DMS53 treated with DMSO at 0.1 percent for 48 hours (cell line): ENCODE measurements around the gene LRRC8B.

Source experiments
- DNase-seq: peaks from one replicate; lab custom pipeline; 2025; ENCODE audit not compliant: unreplicated experiment; lab: John Stamatoyannopoulos, UW

LRRC8B gene

DNA sequence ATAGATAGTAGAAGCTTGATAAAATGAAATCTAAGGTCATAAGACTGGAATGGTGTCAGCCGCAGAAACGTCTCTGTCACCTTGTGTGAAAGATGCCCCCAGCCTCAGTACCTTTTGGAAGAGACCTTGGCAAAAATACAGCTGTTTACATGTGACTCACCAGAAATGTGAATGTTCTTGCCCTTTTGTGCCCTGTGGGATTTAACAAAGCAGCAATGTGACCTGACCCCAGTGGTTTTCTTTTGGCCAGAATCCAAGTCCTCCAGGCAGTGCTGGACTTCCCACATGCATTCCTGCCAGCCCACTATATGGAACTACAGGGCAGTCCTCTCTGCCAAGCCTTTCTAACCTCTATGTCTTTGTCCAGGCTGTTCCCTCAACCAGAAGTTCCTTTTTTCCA lies 81.1 kb downstream of the LRRC8B start:
- no peak for DNase-seq

DNA sequence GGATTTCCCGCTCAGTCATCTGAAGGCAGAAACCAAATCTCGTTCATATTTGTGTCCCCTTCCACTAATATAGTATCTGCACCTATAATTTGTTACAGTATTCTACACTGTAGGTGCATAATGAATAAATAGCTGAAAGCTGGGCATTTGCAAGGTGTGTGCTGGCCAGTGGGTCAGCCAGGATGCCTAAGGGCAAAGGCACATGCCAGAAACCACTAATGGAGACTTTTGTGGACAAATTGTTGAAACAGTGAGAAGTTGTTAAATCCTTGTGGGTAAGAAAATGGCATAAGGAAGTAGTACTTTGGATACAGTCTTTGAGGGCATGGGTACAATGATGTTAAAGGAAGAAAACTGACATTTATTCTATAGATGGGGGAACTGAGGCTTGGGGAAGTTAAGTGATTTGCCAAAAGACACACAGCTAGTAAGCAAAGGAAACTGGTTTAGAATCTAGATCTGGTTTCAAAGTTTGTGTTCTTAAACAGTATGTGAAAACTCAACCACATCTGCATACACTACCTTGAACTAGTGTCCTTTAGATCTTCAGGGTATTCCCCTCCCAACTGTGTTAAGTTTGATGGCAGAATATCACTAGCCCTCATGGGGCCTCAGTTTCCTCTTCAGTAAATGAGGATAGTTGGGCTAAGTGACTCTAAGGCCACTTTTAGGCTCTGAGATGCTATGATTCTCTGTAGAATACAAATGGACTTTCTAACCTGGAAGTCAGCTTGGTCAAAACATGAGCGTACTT lies 81.8 kb downstream of the LRRC8B start:
- DNase-seq, result no peak

DNA sequence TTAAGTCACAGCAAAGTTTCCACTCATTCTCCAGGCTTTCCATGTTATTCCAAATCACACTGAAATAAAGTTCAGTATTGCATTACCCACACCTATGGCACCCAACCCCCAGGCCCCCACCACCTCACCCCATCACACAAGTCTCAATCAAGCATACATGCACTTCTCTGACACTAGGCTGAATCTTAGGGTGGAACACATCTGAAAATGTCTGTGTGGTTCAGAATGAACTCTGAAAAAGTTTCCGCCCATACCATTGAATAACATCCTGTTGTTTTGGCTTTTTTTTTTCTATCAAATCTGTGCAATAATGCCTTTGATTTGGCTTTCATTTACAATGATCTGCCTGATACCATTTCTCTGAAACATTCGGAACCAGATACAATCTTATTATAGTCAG lies 82.5 kb downstream of the LRRC8B start:
- DNase-seq, result no peak

DNA sequence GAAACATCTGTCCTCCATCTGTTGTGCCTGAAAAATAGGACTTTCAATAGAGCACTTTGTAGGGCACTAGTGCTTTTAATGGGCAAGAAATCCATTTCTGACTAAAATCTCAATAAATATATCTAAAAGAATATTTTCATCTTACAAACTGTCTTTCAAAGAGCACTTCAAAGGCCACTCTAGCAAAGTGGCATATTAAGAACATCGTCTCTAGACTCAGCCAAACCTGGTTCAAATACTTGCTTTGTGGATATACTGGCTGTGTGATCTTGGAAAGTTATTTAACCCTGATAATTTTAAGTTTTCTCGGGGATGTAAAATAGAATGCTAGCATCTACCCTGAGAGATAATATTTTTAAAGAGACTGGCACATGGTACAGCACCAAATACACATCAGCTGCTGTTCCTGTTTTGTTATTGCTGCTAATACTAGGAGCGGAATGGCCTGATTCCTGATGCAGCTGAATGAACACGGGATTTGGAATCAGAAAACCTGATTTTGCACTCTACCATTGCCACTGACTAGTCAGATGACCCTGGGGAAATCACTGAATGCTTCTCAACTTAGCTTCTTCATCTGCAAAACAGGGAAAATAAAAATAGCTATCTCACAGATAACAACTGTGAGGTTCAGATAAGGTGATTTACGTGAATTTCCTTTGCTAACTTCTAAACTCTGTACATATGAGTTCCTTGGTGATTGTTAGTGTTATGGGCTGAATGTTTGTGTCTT lies 83.1 kb downstream of the LRRC8B start:
- no peak for DNase-seq

DNA sequence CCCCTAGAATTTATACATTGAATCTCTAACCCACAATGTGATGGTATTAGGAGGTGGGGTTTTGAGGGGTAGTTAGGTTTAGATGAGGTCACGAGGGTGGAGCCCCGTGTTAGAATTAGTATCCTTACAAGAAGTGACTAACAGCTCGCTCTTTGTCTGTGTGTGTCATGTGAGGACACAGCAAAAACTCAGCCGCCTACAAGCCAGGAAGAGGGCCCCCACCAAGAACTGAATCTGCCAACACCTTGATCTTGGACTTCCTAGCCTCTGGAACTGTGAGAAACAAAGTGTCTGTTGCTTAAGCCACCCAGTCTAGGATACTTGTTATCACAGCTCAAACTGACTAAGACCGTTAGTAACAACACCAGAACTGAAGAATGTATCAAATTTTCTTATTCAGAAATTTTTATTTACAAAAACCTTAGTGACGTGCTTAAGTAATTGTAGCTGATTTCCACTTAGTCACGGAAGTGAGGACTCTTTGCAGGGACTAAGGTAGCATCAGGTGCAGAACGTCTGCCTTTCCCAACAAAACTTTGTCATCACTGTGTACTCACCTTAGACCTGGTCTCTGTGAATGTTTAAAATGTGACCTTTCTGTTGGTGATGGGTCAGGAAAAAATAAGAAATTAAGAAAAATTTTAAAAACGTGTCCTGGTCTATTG lies 83.8 kb downstream of the LRRC8B start:
- no peak for DNase-seq

DNA sequence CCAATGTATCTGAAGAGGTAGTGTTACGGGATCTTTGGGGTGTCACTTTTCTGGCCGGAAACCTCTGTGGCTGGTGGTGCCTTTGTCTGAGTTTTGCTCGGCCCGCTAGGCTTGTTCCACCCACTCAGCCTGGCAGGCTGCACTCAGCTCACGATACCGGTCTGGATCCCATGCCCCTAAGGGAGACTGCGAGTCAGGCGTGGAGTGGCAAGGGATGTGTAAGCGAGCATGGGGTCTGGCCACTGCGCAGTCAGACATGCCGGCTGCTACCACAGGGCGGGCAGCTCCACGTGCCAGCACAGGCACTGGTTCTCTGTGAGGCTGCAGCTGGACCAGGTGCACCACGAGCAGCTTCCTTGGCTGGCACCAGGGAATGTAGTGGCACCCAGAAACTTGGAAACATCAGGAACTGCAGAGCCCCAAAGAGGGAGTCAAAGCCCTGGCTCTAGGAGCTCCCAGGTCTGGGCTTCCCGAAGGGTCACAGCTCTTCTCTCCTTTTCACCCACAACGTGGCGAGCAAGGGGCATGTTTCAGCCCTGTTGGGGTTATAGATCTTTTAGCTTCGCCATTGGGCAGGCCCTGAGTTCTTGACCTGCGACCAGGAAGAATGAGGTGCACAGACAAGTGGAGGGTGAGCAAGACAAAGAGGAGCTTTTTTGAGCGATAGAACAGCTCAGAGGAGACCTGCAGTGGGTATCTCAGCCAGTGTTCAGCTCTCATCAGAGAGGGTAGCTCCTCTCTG lies 84.5 kb downstream of the LRRC8B start:
- DNase-seq, result no peak

DNA sequence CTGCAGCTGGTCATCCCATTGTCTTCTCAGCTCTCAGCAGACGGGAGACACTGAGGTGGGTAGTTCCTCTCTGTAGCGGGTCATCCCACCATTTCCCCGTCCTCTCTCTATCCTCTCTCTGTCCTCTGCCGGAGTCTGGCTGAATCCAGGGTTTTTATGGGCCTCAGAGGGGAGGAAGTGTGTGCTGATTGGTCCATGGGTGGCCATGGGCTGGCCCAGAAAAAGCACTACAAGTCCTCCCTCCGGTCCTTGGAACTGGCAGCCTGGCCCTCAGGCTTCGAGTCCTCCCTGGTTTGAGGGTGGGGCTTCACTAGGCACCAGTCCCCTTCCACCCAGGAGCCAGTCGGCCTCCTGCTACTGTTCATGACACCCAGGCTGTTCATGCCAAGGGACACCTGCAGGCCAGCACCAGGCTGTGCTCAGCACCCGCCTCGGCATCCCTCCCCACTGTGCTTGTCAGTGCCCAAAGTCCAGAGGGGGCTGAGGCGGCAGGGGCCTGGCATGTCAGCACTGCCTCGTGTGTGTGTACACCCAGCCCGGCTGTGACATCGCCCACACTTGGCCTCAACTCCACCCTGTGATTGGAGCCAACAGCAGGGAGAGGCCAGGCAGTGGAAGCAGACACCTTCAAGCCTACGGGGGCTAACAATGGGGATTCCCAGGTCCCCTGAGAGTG lies 85.3 kb downstream of the LRRC8B start:
- no peak for DNase-seq

DNA sequence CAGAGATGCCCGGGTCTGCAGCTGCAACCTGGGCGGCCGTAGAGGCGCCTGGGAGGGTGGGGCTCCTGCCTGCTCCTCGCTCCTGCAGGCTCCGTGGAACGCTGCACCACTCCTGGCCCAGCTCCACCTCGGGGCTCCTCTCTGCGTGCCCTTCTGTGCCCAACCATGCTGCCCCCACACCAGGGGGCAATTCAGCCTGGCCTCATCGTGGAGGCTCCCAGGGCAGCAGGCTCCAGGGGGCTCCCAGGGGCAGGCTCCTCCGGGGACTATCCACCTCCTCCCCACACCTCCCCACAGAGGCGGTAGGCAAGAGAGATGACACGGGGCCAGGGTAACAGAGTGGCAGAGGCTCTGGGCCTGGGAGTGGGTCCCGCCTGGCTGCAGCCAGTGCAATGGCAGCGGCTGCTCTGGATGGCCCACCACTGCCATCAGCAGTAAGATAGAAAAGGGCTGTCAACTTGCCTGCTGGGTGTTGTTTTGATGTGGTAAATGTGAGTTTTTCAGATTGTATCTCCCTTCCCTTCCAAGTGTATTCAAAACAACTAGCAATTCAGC lies 85.9 kb downstream of the LRRC8B start:
- DNase-seq, result no peak

DNA sequence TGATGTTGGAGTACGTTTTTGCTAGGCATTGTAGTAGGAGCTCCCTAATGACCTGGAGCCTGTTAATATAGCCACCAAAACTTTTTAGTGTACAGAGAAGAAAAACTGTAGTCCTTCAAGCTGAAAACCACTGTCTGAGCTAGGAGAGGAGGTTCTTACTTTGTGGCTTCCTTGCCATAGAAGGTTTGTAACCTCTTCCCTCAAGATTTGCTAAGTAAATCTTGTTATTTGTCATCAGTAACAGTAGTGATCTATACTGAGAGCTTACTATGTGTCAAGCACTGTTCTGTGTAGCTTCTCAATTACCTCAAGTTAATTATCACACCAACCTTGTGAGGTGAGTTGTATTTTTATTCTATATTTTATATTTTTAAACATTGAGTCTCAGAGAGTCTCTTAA lies 87.1 kb downstream of the LRRC8B start:
- no peak for DNase-seq

DNA sequence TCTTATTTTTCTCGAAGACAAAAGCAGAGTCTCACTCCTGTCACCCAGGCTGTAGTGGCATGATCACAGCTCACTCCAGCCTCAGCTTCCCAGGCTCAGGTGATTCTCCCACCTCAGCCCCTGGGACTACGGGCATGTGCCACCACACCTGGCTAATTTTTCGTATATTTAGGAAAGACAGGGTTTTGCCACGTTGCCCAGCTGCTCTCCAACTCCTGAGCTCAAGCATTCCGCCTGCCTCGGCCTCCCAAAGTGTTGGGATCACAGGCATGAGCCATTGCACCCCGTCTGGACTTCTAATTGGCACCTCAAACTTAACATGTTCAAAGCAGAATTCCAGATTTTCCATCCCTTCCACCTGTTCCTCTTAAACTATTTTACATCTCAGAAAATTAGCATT lies 89.3 kb downstream of the LRRC8B start:
- no peak for DNase-seq

DNA sequence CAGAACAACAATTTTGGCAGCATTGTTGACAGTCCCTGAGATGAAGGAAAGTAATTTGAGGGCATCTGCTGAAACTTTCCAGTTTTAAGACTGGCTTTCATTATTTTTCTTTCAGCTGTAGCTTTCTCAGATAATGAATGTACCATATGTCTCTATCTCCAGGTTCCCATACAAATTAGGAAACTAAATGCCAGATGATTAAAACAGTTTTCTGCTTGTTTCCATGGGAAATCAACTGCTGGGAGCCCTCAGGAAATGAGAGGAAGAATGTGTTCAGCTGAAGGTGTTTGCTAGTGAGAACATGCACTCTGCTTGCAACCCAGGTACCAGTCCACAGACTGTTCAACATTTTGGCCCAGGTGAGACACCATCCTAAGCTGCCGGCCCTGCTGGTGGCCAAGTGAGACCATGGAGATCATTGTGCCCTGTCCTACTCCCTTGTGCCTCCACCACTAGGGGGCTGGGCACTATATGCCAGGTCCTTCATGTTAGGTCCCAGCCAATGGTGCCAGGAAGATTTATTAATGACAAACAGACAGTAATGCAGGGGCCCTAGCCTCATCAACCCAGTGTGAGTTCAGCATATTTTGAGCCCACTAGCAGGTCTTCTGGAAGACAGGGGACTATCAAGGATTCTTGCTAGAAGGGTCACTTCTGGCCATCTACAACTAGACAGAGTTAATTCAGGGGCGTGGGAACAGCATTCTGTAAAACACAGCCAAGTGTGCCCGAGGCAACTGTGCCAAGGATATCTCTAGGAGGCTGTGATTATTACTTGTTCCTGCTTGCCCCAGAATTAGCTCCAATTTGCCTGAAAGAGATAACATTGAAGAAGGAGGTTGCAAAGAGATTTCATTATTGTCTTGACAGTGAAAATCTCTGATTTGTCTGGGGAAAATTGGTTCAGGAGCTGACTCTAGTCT lies 91.3 kb downstream of the LRRC8B start:
- peak; percentile 13 for DNase-seq

DNA sequence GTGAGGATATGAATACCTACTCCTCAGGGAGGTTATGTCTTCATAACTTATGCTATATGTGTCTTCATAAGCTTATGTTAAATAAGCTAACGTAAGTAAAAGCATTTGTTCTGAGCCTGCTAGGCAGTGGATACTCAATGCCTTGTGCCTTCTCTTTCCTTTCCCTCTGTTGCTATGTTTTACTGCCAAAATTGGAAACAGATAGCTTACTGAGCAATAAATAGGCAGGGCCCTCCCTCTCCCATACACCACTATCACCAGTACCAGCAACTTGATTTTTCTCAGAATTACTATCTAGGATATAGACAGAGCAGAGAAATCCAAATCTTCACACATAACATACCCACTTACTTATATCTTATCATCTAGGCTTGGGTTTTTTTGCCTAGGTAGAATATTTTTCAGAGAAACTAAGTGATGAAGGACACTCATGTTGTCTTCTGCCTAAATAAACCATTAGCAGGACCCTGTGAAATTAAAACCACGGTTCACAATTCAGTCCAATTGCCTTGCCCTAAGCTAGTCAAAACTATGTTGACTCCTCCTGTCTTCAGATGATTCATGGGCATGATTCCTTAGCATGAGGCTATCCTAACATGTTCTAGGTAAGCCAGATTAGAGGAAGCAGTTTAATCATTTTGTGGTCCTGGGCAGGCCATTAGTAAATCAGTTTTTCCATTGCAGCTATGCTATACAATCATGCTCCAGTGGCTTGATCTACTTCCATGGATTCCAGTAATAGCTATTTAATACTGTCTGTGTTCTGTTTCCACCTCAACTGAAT lies 92.4 kb downstream of the LRRC8B start:
- no peak for DNase-seq

DNA sequence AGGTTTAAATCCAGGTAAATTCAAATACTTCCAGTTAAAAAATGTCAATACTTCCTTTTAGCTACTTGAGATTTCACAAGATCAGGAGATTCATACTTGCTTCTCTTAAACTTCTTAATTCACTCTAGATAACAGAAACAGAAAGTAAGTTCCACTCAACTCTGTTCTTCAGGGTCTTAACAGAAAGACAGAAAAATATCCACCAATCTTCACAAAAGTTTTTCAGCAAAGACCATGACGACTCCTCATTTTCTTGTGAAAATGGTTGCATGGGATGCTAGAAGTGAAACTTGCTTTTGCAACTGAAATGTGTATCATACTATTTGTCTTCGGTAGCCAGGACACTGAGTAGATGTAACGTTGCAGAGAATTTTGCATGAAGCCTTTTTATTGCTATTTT lies 96.0 kb downstream of the LRRC8B start:
- DNase-seq, result no peak

DNA sequence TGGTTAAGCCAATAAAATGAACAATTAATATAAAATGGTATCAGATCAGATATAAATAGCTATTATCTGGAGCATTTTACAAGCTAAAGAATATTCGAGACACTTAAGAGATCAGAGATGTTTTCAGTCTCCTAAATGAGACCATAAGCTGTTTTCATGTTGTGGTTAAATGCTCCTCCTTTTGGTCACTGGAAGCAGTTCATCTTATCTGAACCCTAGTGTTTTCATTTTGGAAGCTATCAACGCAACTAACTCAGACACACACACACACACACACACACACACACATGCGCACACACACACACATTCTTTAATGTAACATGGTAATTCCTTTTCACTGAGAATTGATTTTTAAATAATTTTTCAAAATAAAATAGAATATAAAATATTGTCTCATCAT lies 98.3 kb downstream of the LRRC8B start:
- no peak for DNase-seq

DNA sequence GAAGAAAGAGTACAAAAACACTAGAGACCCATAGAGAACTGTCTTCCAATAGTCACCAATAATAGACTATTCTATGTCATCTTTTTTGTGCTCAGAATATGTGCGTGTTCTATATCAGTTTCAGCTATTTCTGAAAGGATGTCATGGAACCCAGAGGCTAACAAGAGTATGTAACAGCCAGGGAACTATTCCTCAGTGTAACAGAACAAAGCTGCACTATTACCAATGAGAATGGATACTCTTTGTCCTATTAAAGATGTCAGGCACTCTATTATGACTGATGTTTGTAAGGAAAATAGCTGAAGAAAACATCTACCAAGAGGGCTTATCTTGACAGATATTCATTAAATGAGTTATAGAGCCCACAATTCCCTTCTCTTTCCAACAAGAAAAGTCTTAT lies 99.7 kb downstream of the LRRC8B start:
- DNase-seq, result no peak

DNA sequence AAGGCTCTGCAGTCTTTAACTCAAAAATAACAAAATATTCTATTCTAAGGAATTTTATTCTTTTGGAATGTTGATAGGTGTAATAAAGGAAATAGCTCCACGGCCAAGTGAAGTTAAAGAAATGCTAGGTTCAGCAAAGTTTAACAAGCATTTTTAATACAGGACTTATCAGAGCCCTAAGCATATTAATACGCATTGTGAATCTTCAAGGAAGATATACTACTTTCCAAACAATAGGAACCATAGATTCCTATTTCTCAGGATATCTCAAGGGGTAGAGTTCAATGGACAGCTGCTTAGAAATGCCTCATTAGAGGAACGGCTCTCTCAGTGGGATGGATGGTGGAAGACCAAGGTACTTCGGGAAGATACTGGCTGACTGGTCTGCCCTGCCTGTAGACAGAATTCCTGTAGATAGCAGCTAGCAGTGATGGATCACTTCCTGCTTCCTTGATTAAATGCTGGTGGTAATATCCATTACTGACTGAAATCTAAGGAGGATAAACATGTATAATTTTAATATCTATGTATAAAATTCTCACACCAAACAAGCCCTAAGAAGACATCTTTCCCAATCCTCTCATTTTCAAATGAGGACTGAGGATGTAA lies 100.2 kb downstream of the LRRC8B start:
- no peak for DNase-seq

DNA sequence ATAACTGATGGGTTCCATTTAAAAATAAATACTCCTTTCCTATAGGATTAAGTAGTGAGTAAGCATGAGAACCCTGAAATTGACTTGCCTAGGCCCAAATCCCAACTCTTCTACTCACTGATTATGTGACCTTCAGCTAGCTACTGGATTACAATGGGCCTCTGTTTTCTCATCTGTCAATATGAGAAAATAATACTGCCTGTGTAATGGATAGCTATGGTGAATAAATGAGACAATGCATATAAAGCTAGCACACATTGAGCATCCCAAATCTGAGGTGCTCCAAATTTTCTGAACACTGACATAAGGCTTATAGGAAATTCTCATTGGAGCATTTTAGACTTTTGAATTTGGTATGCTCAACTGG lies 103.0 kb downstream of the LRRC8B start:
- no peak for DNase-seq

DNA sequence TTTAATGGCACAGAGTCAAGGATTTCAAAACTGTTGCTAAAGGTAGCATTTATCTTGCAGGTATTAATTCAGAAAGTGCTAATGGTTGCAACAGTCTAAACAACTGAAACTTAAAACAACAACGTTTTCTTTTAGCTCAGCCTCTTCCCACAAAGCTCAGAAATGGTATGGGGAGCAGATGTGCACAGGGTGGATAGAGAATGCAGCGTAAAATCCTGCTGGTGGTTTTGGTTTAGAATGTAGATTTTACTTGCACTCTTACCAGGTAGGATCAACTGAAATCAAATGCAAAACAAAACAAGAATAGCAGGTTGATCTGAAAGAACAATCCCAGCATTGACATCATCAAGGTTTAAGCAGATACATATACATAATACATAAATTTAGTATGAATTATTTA lies 104.5 kb downstream of the LRRC8B start:
- DNase-seq, result no peak
